H1 (cell line): ENCODE results near the gene ATF3. TPM values are rescaled to one million over a fixed set of nuclear protein-coding genes. Genes with fewer than 3 reads are reported as not detected.

Source experiments
- ATF2 ChIP-seq: IDR thresholded peaks from 2 replicates; pipeline ENCODE4 v1.6.1; 2012; ENCODE audit warnings: low read length, inconsistent platforms
- CTBP2 ChIP-seq: IDR thresholded peaks from 2 replicates; pipeline ENCODE4 v1.7.0; 2011; ENCODE audit warnings: borderline replicate concordance, mild to moderate bottlenecking, moderate library complexity, mixed read lengths, low read length; ENCODE audit not compliant: insufficient read depth, insufficient read length
- E2F6 ChIP-seq: IDR thresholded peaks from 2 replicates; pipeline ENCODE4 v1.6.1; 2012; ENCODE audit warnings: inconsistent platforms
- GABPA ChIP-seq: IDR thresholded peaks from 2 replicates; pipeline ENCODE4 v1.6.1; 2011; ENCODE audit warnings: mild to moderate bottlenecking, low read length, moderate library complexity, borderline replicate concordance; ENCODE audit not compliant: insufficient read depth
- MAX ChIP-seq: IDR thresholded peaks from 2 replicates; pipeline ENCODE4 v1.6.1; 2012; ENCODE audit warnings: inconsistent platforms
- POLR2A ChIP-seq, 2 experiments: IDR thresholded peaks; 1 replicate in 1 of 2; 2 replicates in 1 of 2; pipeline ENCODE4 v1.6.1; 2011; ENCODE audit warnings: low read depth in 2 of 2, low read length in 2 of 2, mild to moderate bottlenecking in 2 of 2; ENCODE audit errors: control extremely low read depth in 1 of 2
- POU5F1 ChIP-seq: IDR thresholded peaks from 2 replicates; pipeline ENCODE4 v1.6.1; 2011; ENCODE audit warnings: low read depth, mild to moderate bottlenecking, low read length, moderate library complexity
- RAD21 ChIP-seq, 2 experiments: IDR thresholded peaks in 1 of 2; conservative IDR thresholded peaks in 1 of 2; 2 replicates each; pipeline ENCODE4 v1.6.1; 2011; ENCODE audit warnings: low read depth in 2 of 2, low read length in 2 of 2, improper control_type of control experiment in 1 of 2, inconsistent platforms in 1 of 2, mild to moderate bottlenecking in 1 of 2, moderate library complexity in 1 of 2
- RBBP5 ChIP-seq: IDR thresholded peaks from 2 replicates; pipeline ENCODE4 v1.7.1; 2012; ENCODE audit warnings: low read depth, mild to moderate bottlenecking, inconsistent platforms, low read length, moderate library complexity, borderline replicate concordance
- RNF2 ChIP-seq: fragments of 200-900, 300-1000 bp; sonication (generic); IDR thresholded peaks from 2 replicates; pipeline ENCODE4 v1.7.1; 2016; ENCODE audit warnings: borderline replicate concordance, low read depth, mild to moderate bottlenecking, antibody characterized with exemption, low read length; ENCODE audit not compliant: poor library complexity, severe bottlenecking; ENCODE audit errors: missing control alignments
- SAP30 ChIP-seq: fragments of 300-600 bp; sonication (generic); IDR thresholded peaks from 2 replicates; pipeline ENCODE4 v1.7.1; 2012; ENCODE audit warnings: low read length, moderate library complexity, mild to moderate bottlenecking, inconsistent platforms; ENCODE audit not compliant: insufficient read depth, insufficient replicate concordance
- SIN3A ChIP-seq, 2 experiments: IDR thresholded peaks in 1 of 2; conservative IDR thresholded peaks in 1 of 2; 2 replicates each; pipeline ENCODE4 v1.6.1; 2011 to 2012; ENCODE audit warnings: low read length in 2 of 2, improper control_type of control experiment in 1 of 2, low read depth in 1 of 2, mild to moderate bottlenecking in 1 of 2
- SP1 ChIP-seq: IDR thresholded peaks from 2 replicates; pipeline ENCODE4 v1.6.1; 2011; ENCODE audit warnings: low read depth, low read length
- SP4 ChIP-seq: IDR thresholded peaks from 2 replicates; pipeline ENCODE4 v1.6.1; 2012; ENCODE audit warnings: low read length, inconsistent platforms
- SRF ChIP-seq: IDR thresholded peaks from 2 replicates; pipeline ENCODE4 v1.6.1; 2011; ENCODE audit warnings: mild to moderate bottlenecking, low read depth, low read length, moderate library complexity
- TCF12 ChIP-seq: IDR thresholded peaks from 2 replicates; pipeline ENCODE4 v1.6.1; 2011; ENCODE audit warnings: low read depth, mild to moderate bottlenecking, low read length
- TEAD4 ChIP-seq: IDR thresholded peaks from 2 replicates; pipeline ENCODE4 v1.6.1; 2012; ENCODE audit warnings: low read depth, low read length, inconsistent platforms, mixed read lengths
- USF2 ChIP-seq: IDR thresholded peaks from 2 replicates; pipeline ENCODE4 v1.6.1; 2011; ENCODE audit warnings: low read length, improper control_type of control experiment
- ZNF274 ChIP-seq: IDR thresholded peaks from 2 replicates; pipeline ENCODE4 v1.7.0; 2012; ENCODE audit warnings: low read length, borderline replicate concordance; ENCODE audit errors: extremely low read depth
- polyA plus RNA-seq, 7 experiments: library from polyadenylated mRNA; depleted of rRNA in 3 of 7; stranded (reverse) in 5 of 7; unstranded in 2 of 7; fragments of >200 nt in 5 of 7; fragments of 200-250 nt in 2 of 7; gene quantifications; 1 replicate in 5 of 7; 2 replicates in 1 of 7; 4 replicates in 1 of 7; pipeline versions ENCODE4 v1.2.1 to v1.2.3, GENCODE V29; 2011 to 2013; ENCODE audit warnings: missing spikeins in 2 of 7, mixed read lengths in 2 of 7
- total RNA-seq: library from RNA; stranded (reverse); fragmentation: NEBNext Ultra II Directional; extraction: Animal tissue kit (Norgen Biotek cat#: 25700); gene quantifications from 2 replicates; pipeline ENCODE4 v1.2.1, GENCODE V29; 2021

Gene ATF3
- total and polyA plus RNA-seq, 2 of the 8 experiments (the other 6 are each of a cell fraction or from before 2014, with no cell fraction given) = 12.2 to 27.7 TPM

- TF ChIP-seq RNF2 = no peak
- peak; percentile 46; the same call in 1 of the 2 replicates for TF ChIP-seq MAX
- TF ChIP-seq SP1 = no peak
- no peak for TF ChIP-seq GABPA
- no peak for TF ChIP-seq POU5F1
- TF ChIP-seq TEAD4 = no peak
- TF ChIP-seq POLR2A (IDR thresholded peaks at IDR 0.05; ENCODE audit: control extremely low read depth in 1 of 2, low read depth in 2 of 2, low read length in 2 of 2) = no peak
- TF ChIP-seq ZNF274 = no peak
- no peak for TF ChIP-seq SRF
- no peak for TF ChIP-seq SIN3A (conservative IDR thresholded peaks at IDR 0.05 in 1 of 2, IDR thresholded peaks at IDR 0.05 in 1 of 2; ENCODE audit: low read depth in 1 of 2, low read length in 2 of 2)
- no peak for TF ChIP-seq SAP30
- TF ChIP-seq TCF12 = no peak
- TF ChIP-seq SP4 = no peak
- TF ChIP-seq CTBP2 = no peak
- no peak for TF ChIP-seq USF2
- no peak for TF ChIP-seq ATF2
- TF ChIP-seq RBBP5 = no peak
- TF ChIP-seq RAD21 (IDR thresholded peaks at IDR 0.05 in 1 of 2, conservative IDR thresholded peaks at IDR 0.05 in 1 of 2; ENCODE audit: low read depth in 2 of 2, low read length in 2 of 2) = peak; percentile 59 to 70
- 0 out of 2 replicates have a peak, but pooled peaks have one; percentile 17 for TF ChIP-seq E2F6
These were observed 21.8 kb downstream of the ATF3 start (continued) for GRCh38 chr1:212630158-212630900.
